Mesothelial cell of epicardium (in vitro differentiated cells): ENCODE data around the gene CCR8. TPM values are rescaled to one million over a fixed set of nuclear protein-coding genes. Genes with fewer than 3 reads are reported as not detected.

Experiments used
- DNase-seq, 2 experiments: peaks; one replicate each; pipeline ENCODE4 v3.0.0; 2021; ENCODE audit warnings: low spot score in 2 of 2; ENCODE audit not compliant: unreplicated experiment in 2 of 2
- H3K27ac Mint-ChIP-seq: 2 replicates; pipeline ENCODE4 v1.8.0; 2021; ENCODE audit warnings: mixed read lengths
- H3K27me3 Mint-ChIP-seq: 2 replicates; pipeline ENCODE4 v1.8.0; 2021; ENCODE audit warnings: low read depth, mixed read lengths
- H3K36me3 Mint-ChIP-seq: 2 replicates; pipeline ENCODE4 v1.8.0; 2021; ENCODE audit warnings: mixed read lengths
- H3K4me1 Mint-ChIP-seq: 2 replicates; pipeline ENCODE4 v1.8.0; 2021; ENCODE audit warnings: mixed read lengths
- H3K4me3 Mint-ChIP-seq: 2 replicates; pipeline ENCODE4 v1.8.0; 2021; ENCODE audit warnings: mild to moderate bottlenecking, moderate library complexity, mixed read lengths
- H3K9me3 Mint-ChIP-seq: 2 replicates; pipeline ENCODE4 v1.8.0; 2021; ENCODE audit warnings: mixed read lengths
- CTCF ChIP-seq: fragments of 200-600 bp; sonication (generic); IDR thresholded peaks from one replicate; pipeline ENCODE4 v1.5.0; 2021; ENCODE audit warnings: antibody characterized with exemption; ENCODE audit not compliant: unreplicated experiment
- total RNA-seq: library from RNA; stranded (reverse); gene quantifications from 3 replicates; pipeline ENCODE4 v1.2.1, GENCODE V29; 2021

CCR8 gene
- total RNA-seq, 1 donor from 2014 or later: not detected

GRCh38 chr3:39378957-39379777 is 49.7 kb downstream of the CCR8 start:
- TF ChIP-seq CTCF: no peak
- no peak for DNase-seq
- H3K9me3 Mint-ChIP-seq: no peaks in the 10 kb centered on the region
- peaks cover 6% of the 10 kb centered on the region for H3K4me1 Mint-ChIP-seq
- no peak overlapping the region for H3K27ac Mint-ChIP-seq
- H3K36me3 Mint-ChIP-seq: no peaks in the 10 kb centered on the region
- peaks cover 3% of the 10 kb centered on the region for H3K27me3 Mint-ChIP-seq
- no peak overlapping the region for H3K4me3 Mint-ChIP-seq

GRCh38 chr3:39379778-39380155 is 50.3 kb downstream of the CCR8 start:
- Mint-ChIP-seq H3K27ac (no peak overlapping the region), H3K36me3 (no peaks in the 10 kb centered on the region), H3K27me3 (peaks cover 3% of the 10 kb centered on the region), H3K4me3 (no peak overlapping the region), H3K9me3 (no peaks in the 10 kb centered on the region), H3K4me1 (peaks cover 11% of the 10 kb centered on the region)
- no peak for TF ChIP-seq CTCF
- DNase-seq: no peak

GRCh38 chr3:39381432-39381831 is 51.9 kb downstream of the CCR8 start:
- Mint-ChIP-seq H3K4me3 (peak overlapping the region; percentile 28), H3K27ac (no peak overlapping the region), H3K9me3 (no peaks in the 10 kb centered on the region), H3K27me3 (peaks cover under 1% of the 10 kb centered on the region), H3K4me1 (peaks cover 21% of the 10 kb centered on the region), H3K36me3 (no peaks in the 10 kb centered on the region)
- TF ChIP-seq CTCF: no peak
- no peak for DNase-seq

Other genes with a start within 250 kb of the CCR8 start
- gene GORASP1, start 222.1 kb upstream of the CCR8 start, total RNA-seq: 70.8 to 71.5 TPM (median 71.1 TPM) in 3 replicates
- gene TTC21A, start 222.0 kb upstream of the CCR8 start, total RNA-seq: 10.2 to 12.7 TPM (median 12.3 TPM) in 3 replicates
- 42.7 to 44.7 TPM (median 43.9 TPM) in 3 replicates for gene CSRNP1, start 176.1 kb upstream of the CCR8 start, total RNA-seq
- not detected in 3 replicates for gene XIRP1, start 137.1 kb upstream of the CCR8 start, total RNA-seq
- gene CX3CR1, start 49.7 kb upstream of the CCR8 start, total RNA-seq: 0.20 to 0.51 TPM (median 0.22 TPM) in 3 replicates
- gene SLC25A38, start 53.7 kb downstream of the CCR8 start, total RNA-seq: 25.6 to 28.4 TPM (median 28.1 TPM) in 3 replicates
- gene RPSA, start 77.0 kb downstream of the CCR8 start, total RNA-seq: 1,061 to 1,093 TPM (median 1,080 TPM) in 3 replicates
- not detected in 3 replicates for gene MOBP, start 138.0 kb downstream of the CCR8 start, total RNA-seq